Kidney epithelial cell (primary cell): ENCODE results near the gene TBC1D5. TPM values are rescaled to one million over a fixed set of nuclear protein-coding genes. Genes with fewer than 3 reads are reported as not detected.

ENCODE experiments used
- DNase-seq: peaks from one replicate; pipeline ENCODE4 v3.0.0-alpha.2; 2010; ENCODE audit warnings: low read depth
- H3K27me3 ChIP-seq: 2 replicates; pipeline ENCODE4 v1.6.0; 2011; ENCODE audit warnings: low read length; ENCODE audit not compliant: control insufficient read depth, insufficient read depth
- H3K36me3 ChIP-seq: 2 replicates; pipeline ENCODE4 v1.5.1; 2011; ENCODE audit warnings: low read length; ENCODE audit not compliant: control insufficient read depth, insufficient read depth
- H3K4me3 ChIP-seq: 2 replicates; pipeline ENCODE4 v1.5.1; 2011; ENCODE audit warnings: low read depth, mild to moderate bottlenecking, control low read depth, low read length
- CTCF ChIP-seq: IDR thresholded peaks from 2 replicates; pipeline ENCODE4 v1.5.1; 2011; ENCODE audit warnings: mild to moderate bottlenecking, moderate library complexity, low read length, control low read depth, inconsistent platforms; ENCODE audit not compliant: insufficient read depth, poor library complexity, severe bottlenecking
- total RNA-seq: library from RNA; depleted of rRNA; stranded (reverse); fragments of >200 nt; gene quantifications from 2 replicates; pipeline ENCODE4 v1.2.3, GENCODE V29; 2015

Gene TBC1D5
- total RNA-seq, 1 donor from 2014 or later, result 100 TPM

GRCh38 chr3:17529677-17530076, 212.8 kb downstream of the TBC1D5 start:
- Histone ChIP-seq H3K27me3 (no peaks in the 10 kb centered on the region), H3K36me3 (no peaks in the 10 kb centered on the region), H3K4me3 (no peak overlapping the region)
- TF ChIP-seq CTCF, result no peak
- DNase-seq, result no peak

GRCh38 chr3:17518189-17519059, 224.0 kb downstream of the TBC1D5 start:
- H3K4me3 ChIP-seq, result no peak overlapping the region
- H3K27me3 ChIP-seq, result no peaks in the 10 kb centered on the region
- no peak for TF ChIP-seq CTCF
- DNase-seq, result no peak
- H3K36me3 ChIP-seq, result no peaks in the 10 kb centered on the region

- H3K4me3 ChIP-seq, result no peak overlapping the region
- no peak for DNase-seq
- TF ChIP-seq CTCF, result no peak
- H3K36me3 ChIP-seq, result no peaks in the 10 kb centered on the region
- H3K27me3 ChIP-seq, result no peaks in the 10 kb centered on the region
Measured at GRCh38 chr3:17515445-17516234, 226.8 kb downstream of the TBC1D5 start.

- H3K36me3 ChIP-seq, result no peaks in the 10 kb centered on the region
- H3K27me3 ChIP-seq, result no peaks in the 10 kb centered on the region
- TF ChIP-seq CTCF, result no peak
- no peak for DNase-seq
- no peak overlapping the region for H3K4me3 ChIP-seq
Measured at GRCh38 chr3:17514597-17514996, 227.8 kb downstream of the TBC1D5 start.

- no peak for DNase-seq
- no peak overlapping the region for H3K4me3 ChIP-seq
- TF ChIP-seq CTCF, result no peak
- no peaks in the 10 kb centered on the region for H3K36me3 ChIP-seq
- no peaks in the 10 kb centered on the region for H3K27me3 ChIP-seq
Measured at GRCh38 chr3:17510265-17510664, 232.2 kb downstream of the TBC1D5 start.
